Progenitor cell of endocrine pancreas (in vitro differentiated cells): ENCODE data around the gene KCNK3. TPM values are rescaled to one million over a fixed set of nuclear protein-coding genes. Genes with fewer than 3 reads are reported as not detected.

Source experiments
- DNase-seq: peaks from one replicate; pipeline ENCODE4 v3.0.0; 2021; ENCODE audit warnings: low spot score; ENCODE audit not compliant: unreplicated experiment
- H3K27ac Mint-ChIP-seq: 2 replicates; pipeline ENCODE4 v1.8.0; 2021; ENCODE audit warnings: mild to moderate bottlenecking, moderate library complexity, mixed read lengths
- H3K27me3 Mint-ChIP-seq: 2 replicates; pipeline ENCODE4 v1.8.0; 2021; ENCODE audit warnings: mixed read lengths
- H3K36me3 Mint-ChIP-seq: 2 replicates; pipeline ENCODE4 v1.8.0; 2022; ENCODE audit warnings: mixed read lengths; ENCODE audit not compliant: insufficient read depth
- H3K4me1 Mint-ChIP-seq: 2 replicates; pipeline ENCODE4 v1.8.0; 2021; ENCODE audit warnings: low read depth, mixed read lengths
- H3K4me3 Mint-ChIP-seq: 2 replicates; pipeline ENCODE4 v1.8.0; 2021; ENCODE audit warnings: low read depth, mild to moderate bottlenecking, moderate library complexity, mixed read lengths
- H3K9me3 Mint-ChIP-seq: 2 replicates; pipeline ENCODE4 v1.8.0; 2021; ENCODE audit warnings: low read depth, mixed read lengths
- total RNA-seq: library from RNA; stranded (reverse); gene quantifications from 2 replicates; pipeline ENCODE4 v1.2.1, GENCODE V29; 2021
- TF ChIP-seq, protein P1 (sequence below): fragments of 200-600 bp; sonication (generic); IDR thresholded peaks from one replicate; pipeline ENCODE4 v1.5.0; 2021; ENCODE audit warnings: antibody characterized with exemption, mild to moderate bottlenecking; ENCODE audit not compliant: unreplicated experiment

Gene KCNK3
- total RNA-seq, 1 donor from 2014 or later = 1.5 TPM

DNA sequence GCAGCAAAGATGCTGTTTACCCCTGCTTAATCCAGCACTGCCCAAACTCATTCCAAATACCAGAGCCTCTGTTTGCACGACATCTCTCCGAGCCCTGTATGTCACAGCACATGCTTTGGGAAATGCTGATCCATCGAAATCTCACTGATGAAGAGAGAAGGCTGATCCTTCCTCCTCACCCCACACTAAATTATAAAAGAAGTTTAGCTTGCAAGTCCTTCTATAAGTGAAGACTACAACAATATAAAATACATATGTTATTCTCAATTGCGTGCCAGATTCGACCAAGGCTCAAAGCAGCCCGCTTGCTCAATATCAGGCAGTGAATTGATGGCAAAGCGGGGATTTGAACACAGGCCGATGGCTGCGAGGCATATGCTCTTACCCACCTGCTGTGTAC, 40.9 kb downstream of the KCNK3 start:
- Mint-ChIP-seq H3K4me1 (peaks cover 2% of the 10 kb centered on the region), H3K27ac (no peak overlapping the region), H3K9me3 (no peaks in the 10 kb centered on the region), H3K27me3 (peaks cover 19% of the 10 kb centered on the region), H3K36me3 (no peaks in the 10 kb centered on the region), H3K4me3 (no peak overlapping the region)
- DNase-seq = no peak
- TF ChIP-seq, protein P1, sequence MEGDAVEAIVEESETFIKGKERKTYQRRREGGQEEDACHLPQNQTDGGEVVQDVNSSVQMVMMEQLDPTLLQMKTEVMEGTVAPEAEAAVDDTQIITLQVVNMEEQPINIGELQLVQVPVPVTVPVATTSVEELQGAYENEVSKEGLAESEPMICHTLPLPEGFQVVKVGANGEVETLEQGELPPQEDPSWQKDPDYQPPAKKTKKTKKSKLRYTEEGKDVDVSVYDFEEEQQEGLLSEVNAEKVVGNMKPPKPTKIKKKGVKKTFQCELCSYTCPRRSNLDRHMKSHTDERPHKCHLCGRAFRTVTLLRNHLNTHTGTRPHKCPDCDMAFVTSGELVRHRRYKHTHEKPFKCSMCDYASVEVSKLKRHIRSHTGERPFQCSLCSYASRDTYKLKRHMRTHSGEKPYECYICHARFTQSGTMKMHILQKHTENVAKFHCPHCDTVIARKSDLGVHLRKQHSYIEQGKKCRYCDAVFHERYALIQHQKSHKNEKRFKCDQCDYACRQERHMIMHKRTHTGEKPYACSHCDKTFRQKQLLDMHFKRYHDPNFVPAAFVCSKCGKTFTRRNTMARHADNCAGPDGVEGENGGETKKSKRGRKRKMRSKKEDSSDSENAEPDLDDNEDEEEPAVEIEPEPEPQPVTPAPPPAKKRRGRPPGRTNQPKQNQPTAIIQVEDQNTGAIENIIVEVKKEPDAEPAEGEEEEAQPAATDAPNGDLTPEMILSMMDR = no peak

GRCh38 chr2:26735097-26735496, 42.6 kb downstream of the KCNK3 start:
- no peak for DNase-seq
- H3K4me1 Mint-ChIP-seq = peaks cover 2% of the 10 kb centered on the region
- no peak overlapping the region for H3K27ac Mint-ChIP-seq
- H3K4me3 Mint-ChIP-seq = no peak overlapping the region
- no peaks in the 10 kb centered on the region for H3K36me3 Mint-ChIP-seq
- peaks cover 19% of the 10 kb centered on the region for H3K27me3 Mint-ChIP-seq
- no peaks in the 10 kb centered on the region for H3K9me3 Mint-ChIP-seq
- TF ChIP-seq, protein P1 = no peak

DNA sequence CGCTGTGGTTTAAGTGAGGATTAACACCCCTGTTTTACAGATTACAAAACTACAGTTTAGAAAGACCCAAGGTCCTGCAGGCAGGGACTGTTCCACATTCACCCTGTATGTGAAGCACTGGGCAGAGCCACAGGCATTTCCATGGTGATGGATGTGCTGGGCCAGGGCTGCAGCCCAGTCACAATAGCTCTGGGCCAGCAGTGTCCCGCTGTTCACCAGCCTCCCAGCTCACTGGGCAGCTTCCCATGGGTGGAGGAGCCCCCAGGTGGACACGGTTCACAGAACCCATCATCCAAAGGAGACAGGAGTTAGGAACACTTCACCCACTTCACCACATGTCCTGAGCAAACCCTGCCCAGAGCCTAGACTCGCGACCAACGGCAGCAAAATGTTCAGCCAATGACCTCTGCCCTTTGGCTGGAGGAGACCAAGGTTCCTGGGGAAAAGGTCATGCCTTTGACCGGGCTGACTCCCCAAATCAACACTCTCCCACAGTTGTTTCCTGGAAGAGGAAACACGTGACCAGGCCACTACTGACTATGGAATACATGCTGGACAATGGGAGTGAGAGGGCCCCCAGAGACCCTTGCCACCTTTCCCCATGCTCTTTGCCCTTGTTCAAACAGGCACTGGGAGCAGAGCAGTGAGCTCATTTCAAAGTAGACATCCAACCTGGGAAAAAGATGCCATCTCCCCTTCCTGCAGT, 43.5 kb downstream of the KCNK3 start:
- peaks cover 16% of the 10 kb centered on the region for H3K27me3 Mint-ChIP-seq
- H3K4me1 Mint-ChIP-seq = peaks cover under 1% of the 10 kb centered on the region
- no peaks in the 10 kb centered on the region for H3K36me3 Mint-ChIP-seq
- H3K9me3 Mint-ChIP-seq = no peaks in the 10 kb centered on the region
- no peak overlapping the region for H3K27ac Mint-ChIP-seq
- DNase-seq = no peak
- H3K4me3 Mint-ChIP-seq = no peak overlapping the region
- TF ChIP-seq, protein P1 = no peak

DNA sequence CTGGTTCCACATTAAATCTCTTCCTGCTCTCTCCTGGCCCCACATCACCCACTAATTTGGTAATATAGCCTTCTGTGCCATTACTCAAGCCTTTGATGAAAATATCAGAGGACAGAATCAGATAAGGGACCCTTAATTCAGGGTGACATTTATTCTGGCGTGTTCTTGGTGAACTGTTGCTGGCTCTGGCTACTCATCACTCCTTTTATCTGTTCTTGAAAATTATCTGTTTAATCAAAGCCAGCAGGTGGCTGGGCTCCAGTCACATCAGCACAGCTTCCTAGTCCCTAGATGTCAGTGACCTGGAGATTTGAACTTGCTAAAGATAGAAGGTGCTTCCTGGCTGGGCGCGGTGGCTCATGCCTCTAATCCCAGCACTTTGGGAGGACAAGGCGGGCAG, 44.7 kb downstream of the KCNK3 start:
- no peak for DNase-seq
- Mint-ChIP-seq H3K27me3 (peaks cover 16% of the 10 kb centered on the region), H3K4me1 (no peaks in the 10 kb centered on the region), H3K9me3 (no peaks in the 10 kb centered on the region), H3K36me3 (no peaks in the 10 kb centered on the region), H3K4me3 (no peak overlapping the region), H3K27ac (no peak overlapping the region)
- TF ChIP-seq, protein P1 = no peak

DNA sequence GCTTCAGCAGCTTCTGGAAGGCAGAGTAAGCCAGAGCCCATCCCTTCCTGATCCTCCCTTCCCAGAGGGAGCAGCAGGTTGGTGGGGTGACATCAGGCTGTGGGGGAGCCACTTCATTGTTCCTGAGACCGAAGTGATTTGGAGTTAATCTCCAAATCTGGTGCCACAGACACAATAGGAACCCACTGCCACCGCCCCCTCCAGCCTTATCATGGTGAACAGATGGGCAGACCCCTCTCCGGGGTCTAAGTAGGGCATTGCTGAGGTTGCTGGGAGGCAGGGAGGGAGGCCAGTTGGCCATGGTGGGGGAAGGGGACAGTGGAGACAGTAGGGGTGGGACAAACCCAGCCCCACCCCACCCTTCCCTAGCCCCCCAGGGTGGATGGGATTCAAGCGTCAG, 46.0 kb downstream of the KCNK3 start:
- H3K4me1 Mint-ChIP-seq = no peaks in the 10 kb centered on the region
- no peak for DNase-seq
- H3K4me3 Mint-ChIP-seq = no peak overlapping the region
- H3K27me3 Mint-ChIP-seq = peaks cover 10% of the 10 kb centered on the region
- H3K36me3 Mint-ChIP-seq = no peaks in the 10 kb centered on the region
- H3K9me3 Mint-ChIP-seq = no peaks in the 10 kb centered on the region
- TF ChIP-seq, protein P1 = no peak
- H3K27ac Mint-ChIP-seq = no peak overlapping the region
